Measurements from ENCODE around the gene ACAD10.

The ACAD10 gene

DNA sequence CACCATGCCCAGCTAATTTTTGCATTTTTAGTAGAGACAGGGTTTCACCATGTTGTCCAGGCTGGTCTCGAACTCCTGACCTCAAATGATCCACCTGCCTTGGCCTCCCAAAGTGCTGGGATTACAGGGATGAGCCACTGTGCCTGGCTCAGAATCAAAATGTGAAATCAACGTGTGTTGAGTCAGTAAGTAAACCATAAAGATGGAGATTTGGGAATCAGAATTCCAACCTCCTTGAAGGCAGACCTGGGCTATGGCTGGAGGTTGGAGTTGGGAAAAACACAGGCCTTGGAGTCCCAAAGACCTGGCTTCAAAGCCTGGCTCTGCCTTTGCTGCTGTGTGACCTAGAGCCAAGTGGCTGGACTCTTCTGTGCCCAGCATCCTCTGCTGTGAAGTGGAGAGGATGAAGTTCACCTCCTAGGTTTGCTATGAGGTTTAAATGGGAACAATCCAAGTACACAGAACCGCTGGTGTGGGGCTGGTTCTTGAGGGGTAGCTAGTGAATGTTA lies 91.0 kb downstream of the ACAD10 start:
- no peak for DNase-seq (ENCODE audit: low read depth in 2 of 2)

DNA sequence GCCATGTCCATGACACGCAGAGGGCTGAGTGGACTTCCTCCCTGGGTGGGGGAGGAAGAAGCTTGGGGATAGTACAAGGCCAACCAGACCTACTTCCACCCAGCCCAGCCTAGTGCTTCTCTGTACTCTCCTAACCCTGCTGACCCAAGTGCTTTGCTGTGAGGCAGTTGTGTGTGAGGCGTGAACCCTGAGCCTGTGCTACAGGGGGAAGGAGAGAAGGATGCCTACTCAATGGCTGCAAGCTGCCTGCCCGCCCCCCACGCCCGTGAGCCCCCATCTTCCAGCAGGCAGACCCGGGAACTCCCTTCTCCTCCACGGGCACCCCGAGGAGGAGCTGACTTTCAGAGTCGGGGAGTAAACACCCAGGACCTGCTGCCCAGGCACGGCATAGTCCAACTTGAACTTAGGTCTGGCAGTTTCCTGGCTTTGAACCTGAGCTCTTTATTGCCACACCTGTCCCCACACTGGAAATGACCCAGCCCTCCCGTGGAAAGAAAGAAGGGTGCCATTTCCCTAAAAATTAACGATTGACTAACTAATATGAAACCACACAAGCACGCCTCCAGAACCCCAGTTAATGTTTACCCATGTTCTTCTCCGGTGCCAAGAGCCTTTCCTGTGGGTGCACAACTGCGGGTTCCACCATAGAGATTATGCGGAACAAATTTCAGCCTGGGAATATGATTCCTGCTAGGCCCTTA lies 91.6 kb downstream of the ACAD10 start:
- DNase-seq (ENCODE audit: low read depth in 2 of 2) = no peak

- DNase-seq (ENCODE audit: low read depth in 2 of 2) = no peak
Measured at GRCh38 chr12:111780166-111780565, 94.3 kb downstream of the ACAD10 start.

- DNase-seq (ENCODE audit: low read depth in 2 of 2) = no peak
Measured at GRCh38 chr12:111780615-111781014, 94.8 kb downstream of the ACAD10 start.

GRCh38 chr12:111781085-111781658 lies 95.3 kb downstream of the ACAD10 start:
- DNase-seq (ENCODE audit: low read depth in 2 of 2) = no peak

DNA sequence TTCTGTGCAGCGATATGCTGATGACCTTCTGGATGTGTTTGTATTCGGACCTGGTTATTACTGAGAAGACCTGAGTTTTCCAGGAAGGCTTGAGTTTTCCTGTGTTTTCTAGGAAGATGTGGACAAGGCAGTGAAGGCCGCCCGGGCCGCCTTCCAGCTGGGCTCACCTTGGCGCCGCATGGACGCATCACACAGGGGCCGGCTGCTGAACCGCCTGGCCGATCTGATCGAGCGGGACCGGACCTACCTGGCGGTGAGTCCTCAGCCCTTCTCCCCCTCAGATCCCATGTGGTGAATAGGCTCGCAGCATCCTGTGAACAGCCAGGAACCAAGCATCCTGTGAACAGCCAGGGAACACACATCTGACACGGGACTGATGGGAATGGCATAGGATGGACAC lies 97.2 kb downstream of the ACAD10 start:
- DNase-seq (ENCODE audit: low read depth in 2 of 2) = no peak

GRCh38 chr12:111784953-111785352 lies 99.1 kb downstream of the ACAD10 start:
- DNase-seq (ENCODE audit: low read depth in 2 of 2) = no peak

GRCh38 chr12:111785651-111786050 lies 99.8 kb downstream of the ACAD10 start:
- no peak for DNase-seq (ENCODE audit: low read depth in 2 of 2)

- no peak for DNase-seq (ENCODE audit: low read depth in 2 of 2)
Measured at GRCh38 chr12:111788178-111788654, 102.4 kb downstream of the ACAD10 start.

DNA sequence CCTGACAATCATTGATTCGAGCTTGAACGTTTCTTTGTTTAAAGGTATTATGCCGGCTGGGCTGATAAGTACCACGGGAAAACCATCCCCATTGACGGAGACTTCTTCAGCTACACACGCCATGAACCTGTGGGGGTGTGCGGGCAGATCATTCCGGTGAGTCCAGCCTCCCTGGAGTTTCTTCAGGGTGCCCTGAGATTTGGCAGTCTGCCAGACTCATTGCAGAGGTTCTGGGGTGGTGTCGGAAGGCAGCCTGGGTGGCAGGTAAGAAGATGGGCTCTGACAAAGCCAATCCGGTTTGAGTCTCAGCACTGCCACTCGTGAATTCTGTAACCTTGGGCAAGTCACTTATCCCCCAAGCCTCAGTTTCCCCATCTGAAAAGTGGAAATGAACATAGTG lies 103.9 kb downstream of the ACAD10 start:
- no peak for DNase-seq (ENCODE audit: low read depth in 2 of 2)

- DNase-seq (ENCODE audit: low read depth in 2 of 2) = no peak
Measured at GRCh38 chr12:111791507-111791906, 105.7 kb downstream of the ACAD10 start.

DNA sequence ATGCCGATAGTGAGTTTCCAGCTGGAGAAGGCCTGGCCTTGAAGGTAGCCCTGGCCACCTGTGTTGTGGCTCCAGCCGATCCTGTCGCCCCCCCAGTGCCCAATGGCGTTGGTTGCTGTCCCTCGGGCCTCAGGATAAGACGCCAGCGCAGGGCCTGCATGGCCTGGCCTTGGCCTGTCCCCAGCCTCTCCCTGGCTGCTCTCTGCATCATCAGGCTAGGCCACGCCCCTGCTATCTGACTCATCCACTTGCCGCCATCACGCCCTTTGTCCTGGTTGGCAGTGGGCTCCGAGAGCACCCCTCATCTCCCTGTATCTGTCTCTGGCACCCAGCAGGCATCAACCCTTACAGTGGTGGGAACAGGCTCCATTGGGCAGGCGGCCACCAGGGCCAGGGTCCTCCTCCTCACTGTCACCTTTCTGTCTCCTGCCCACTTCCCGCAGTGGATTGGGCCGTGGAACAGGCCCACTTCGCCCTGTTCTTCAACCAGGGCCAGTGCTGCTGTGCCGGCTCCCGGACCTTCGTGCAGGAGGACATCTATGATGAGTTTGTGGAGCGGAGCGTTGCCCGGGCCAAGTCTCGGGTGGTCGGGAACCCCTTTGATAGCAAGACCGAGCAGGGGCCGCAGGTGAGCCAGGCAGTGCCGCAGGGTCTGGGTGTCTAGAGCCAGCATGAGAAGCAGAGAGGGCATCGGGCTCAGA lies 106.5 kb downstream of the ACAD10 start:
- DNase-seq (ENCODE audit: low read depth in 2 of 2) = no peak

DNA sequence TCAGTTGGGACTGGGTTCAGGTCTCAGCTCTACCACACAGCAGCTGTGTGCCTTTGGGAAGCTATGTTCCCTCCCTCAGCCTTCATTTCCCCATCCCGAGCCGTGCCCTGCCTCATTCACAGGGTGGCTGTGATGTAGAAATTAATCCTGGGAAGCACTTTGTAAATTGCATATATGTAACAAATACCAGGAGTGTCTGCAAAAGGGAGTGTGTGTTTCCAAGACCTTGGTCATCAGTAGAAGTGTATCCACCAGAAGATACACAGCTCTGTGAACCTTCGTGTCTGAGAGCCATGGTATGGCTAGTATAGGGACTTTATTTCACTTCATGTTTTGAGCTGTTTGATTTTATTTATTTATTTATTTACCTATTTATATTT lies 107.0 kb downstream of the ACAD10 start:
- DNase-seq (ENCODE audit: low read depth in 2 of 2) = no peak

GRCh38 chr12:111798182-111798581 lies 112.3 kb downstream of the ACAD10 start:
- no peak for DNase-seq (ENCODE audit: low read depth in 2 of 2)

- DNase-seq (ENCODE audit: low read depth in 2 of 2) = no peak
Measured at GRCh38 chr12:111799758-111800157, 113.9 kb downstream of the ACAD10 start.

GRCh38 chr12:111803038-111803626 lies 117.3 kb downstream of the ACAD10 start:
- DNase-seq (ENCODE audit: low read depth in 2 of 2) = no peak

DNA sequence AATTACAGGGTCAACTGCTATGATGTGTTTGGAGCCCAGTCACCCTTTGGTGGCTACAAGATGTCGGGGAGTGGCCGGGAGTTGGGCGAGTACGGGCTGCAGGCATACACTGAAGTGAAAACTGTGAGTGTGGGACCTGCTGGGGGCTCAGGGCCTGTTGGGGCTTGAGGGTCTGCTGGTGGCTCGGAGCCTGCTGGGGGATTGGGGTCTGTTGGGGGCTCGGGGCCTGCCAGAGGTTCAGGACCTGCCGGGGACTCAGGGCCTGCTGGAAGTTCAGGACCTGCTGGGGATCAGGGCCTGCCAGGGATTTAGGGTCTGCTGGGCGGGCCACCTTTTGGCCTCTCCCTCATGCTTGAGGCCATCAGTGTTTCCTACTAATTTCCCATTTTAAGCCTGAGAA lies 118.0 kb downstream of the ACAD10 start:
- DNase-seq (ENCODE audit: low read depth in 2 of 2) = no peak

GRCh38 chr12:111806304-111806703 lies 120.5 kb downstream of the ACAD10 start:
- no peak for DNase-seq (ENCODE audit: low read depth in 2 of 2)

Measured in stimulated activated CD8-positive, alpha-beta memory T cell treated with anti-CD3 and anti-CD28 coated beads, Interleukin-7, amount 100 ng/mL, for 4 hours (primary cell).